ENCODE data around the gene PPP1R13L. TPM values are rescaled to one million over a fixed set of nuclear protein-coding genes. Genes with fewer than 3 reads are reported as not detected.

Gene PPP1R13L
- total RNA-seq, 1 donor from 2014 or later = 12.8 TPM

GRCh38 chr19:45428384-45429231 lies 23.7 kb upstream of the PPP1R13L start:
- intact Hi-C loops (cut with micrococcal nuclease) = loop anchor here (10.0 kb wide), 1 partner anchor 156 kb away; the partner anchor contains the start of gene OPA3
- H3K9me3 Mint-ChIP-seq = no peaks in the 10 kb centered on the region
- peaks cover 20% of the 10 kb centered on the region for H3K4me1 Mint-ChIP-seq (ENCODE audit: low read depth)
- H3K27ac Mint-ChIP-seq = no peak overlapping the region
- H3K36me3 Mint-ChIP-seq (ENCODE audit: low read depth) = peaks cover under 1% of the 10 kb centered on the region
- peak overlapping the region; percentile 75 for H3K4me3 Mint-ChIP-seq (ENCODE audit: low read depth)
- no peak for DNase-seq (ENCODE audit: low spot score)
- H3K27me3 Mint-ChIP-seq (ENCODE audit: low read depth) = peaks cover 11% of the 10 kb centered on the region

GRCh38 chr19:45424191-45425058 lies 19.6 kb upstream of the PPP1R13L start:
- H3K27ac Mint-ChIP-seq = peak overlapping the region; percentile 96
- peak overlapping the region; percentile 93 for H3K4me3 Mint-ChIP-seq (ENCODE audit: low read depth)
- peaks cover 41% of the 10 kb centered on the region for H3K4me1 Mint-ChIP-seq (ENCODE audit: low read depth)
- no peak for DNase-seq (ENCODE audit: low spot score)
- peaks cover 11% of the 10 kb centered on the region for H3K27me3 Mint-ChIP-seq (ENCODE audit: low read depth)
- intact Hi-C loops (cut with micrococcal nuclease) = loop anchor here (1.0 to 10.0 kb wide), 6 partner anchors 18 to 218 kb away; partner anchors contain the start of genes ERCC2, OPA3 and POLR1G
- peaks cover 26% of the 10 kb centered on the region for H3K36me3 Mint-ChIP-seq (ENCODE audit: low read depth)
- no peaks in the 10 kb centered on the region for H3K9me3 Mint-ChIP-seq

- Mint-ChIP-seq H3K27me3 (ENCODE audit: low read depth) (peaks cover 7% of the 10 kb centered on the region), H3K27ac (peak within 1 kb of the TSS; percentile 96), H3K36me3 (ENCODE audit: low read depth) (peaks cover 30% of the 10 kb centered on the region), H3K9me3 (no peaks in the 10 kb centered on the region), H3K4me3 (ENCODE audit: low read depth) (peak within 1 kb of the TSS; percentile 93), H3K4me1 (ENCODE audit: low read depth) (peaks cover 45% of the 10 kb centered on the region)
- peak; percentile 79 for DNase-seq (ENCODE audit: low spot score)
- intact Hi-C loops (cut with micrococcal nuclease) = loop anchor here (1.0 to 10.0 kb wide), 7 partner anchors 17 to 219 kb away; partner anchors contain the start of genes ERCC2, OPA3 and POLR1G
These were observed 18.8 kb upstream of the PPP1R13L start, which contains the start of gene ERCC1 for GRCh38 chr19:45423589-45424190. Gene ERCC1 (minus strand): TSS chr19:45423917. CDS start chr19:45423374, 543 bp downstream.

- no peak for DNase-seq (ENCODE audit: low spot score)
- H3K4me3 Mint-ChIP-seq (ENCODE audit: low read depth) = peak overlapping the region; percentile 93
- H3K27me3 Mint-ChIP-seq (ENCODE audit: low read depth) = peaks cover 3% of the 10 kb centered on the region
- peak overlapping the region; percentile 96 for H3K27ac Mint-ChIP-seq
- H3K36me3 Mint-ChIP-seq (ENCODE audit: low read depth) = peaks cover 35% of the 10 kb centered on the region
- intact Hi-C loops (cut with micrococcal nuclease) = loop anchor here (2.0 to 10.0 kb wide), 4 partner anchors 20 to 219 kb away; partner anchors contain the start of genes ERCC2 and OPA3
- H3K4me1 Mint-ChIP-seq (ENCODE audit: low read depth) = peaks cover 41% of the 10 kb centered on the region
- H3K9me3 Mint-ChIP-seq = no peaks in the 10 kb centered on the region
These were observed 18.2 kb upstream of the PPP1R13L start for GRCh38 chr19:45423033-45423588.

GRCh38 chr19:45421947-45422498 lies 17.2 kb upstream of the PPP1R13L start:
- peak overlapping the region; percentile 69 for H3K27ac Mint-ChIP-seq
- no peak for DNase-seq (ENCODE audit: low spot score)
- H3K36me3 Mint-ChIP-seq (ENCODE audit: low read depth) = peaks cover 42% of the 10 kb centered on the region
- H3K4me1 Mint-ChIP-seq (ENCODE audit: low read depth) = peaks cover 35% of the 10 kb centered on the region
- H3K27me3 Mint-ChIP-seq (ENCODE audit: low read depth) = no peaks in the 10 kb centered on the region
- intact Hi-C loops (cut with micrococcal nuclease) = loop anchor here (2.0 to 10.0 kb wide), 4 partner anchors 21 to 220 kb away; partner anchors contain the start of genes ERCC2 and OPA3
- H3K4me3 Mint-ChIP-seq (ENCODE audit: low read depth) = peak overlapping the region; percentile 50
- no peaks in the 10 kb centered on the region for H3K9me3 Mint-ChIP-seq

- Mint-ChIP-seq H3K4me1 (ENCODE audit: low read depth) (peaks cover 35% of the 10 kb centered on the region), H3K27me3 (ENCODE audit: low read depth) (no peaks in the 10 kb centered on the region), H3K36me3 (ENCODE audit: low read depth) (peaks cover 52% of the 10 kb centered on the region), H3K9me3 (no peaks in the 10 kb centered on the region), H3K4me3 (ENCODE audit: low read depth) (peak overlapping the region; percentile 52), H3K27ac (peak overlapping the region; percentile 63)
- no peak for DNase-seq (ENCODE audit: low spot score)
- intact Hi-C loops (cut with micrococcal nuclease) = loop anchor here (5.0 to 10.0 kb wide), 3 partner anchors 49 to 221 kb away; partner anchors contain the start of genes ERCC2 and OPA3
These were observed 16.0 kb upstream of the PPP1R13L start for GRCh38 chr19:45420871-45421270.

GRCh38 chr19:45420356-45420755 lies 15.5 kb upstream of the PPP1R13L start:
- peaks cover 56% of the 10 kb centered on the region for H3K36me3 Mint-ChIP-seq (ENCODE audit: low read depth)
- peaks cover 32% of the 10 kb centered on the region for H3K4me1 Mint-ChIP-seq (ENCODE audit: low read depth)
- peak overlapping the region; percentile 63 for H3K27ac Mint-ChIP-seq
- intact Hi-C loops (cut with micrococcal nuclease) = loop anchor here (5.0 to 10.0 kb wide), 3 partner anchors 48 to 222 kb away; partner anchors contain the start of genes ERCC2 and OPA3
- H3K4me3 Mint-ChIP-seq (ENCODE audit: low read depth) = peak overlapping the region; percentile 52
- DNase-seq (ENCODE audit: low spot score) = no peak
- H3K27me3 Mint-ChIP-seq (ENCODE audit: low read depth) = no peaks in the 10 kb centered on the region
- no peaks in the 10 kb centered on the region for H3K9me3 Mint-ChIP-seq

- intact Hi-C loops (cut with micrococcal nuclease) = loop anchor here (5.0 to 10.0 kb wide), 3 partner anchors 48 to 222 kb away; partner anchors contain the start of genes ERCC2 and OPA3
- Mint-ChIP-seq H3K4me1 (ENCODE audit: low read depth) (peaks cover 32% of the 10 kb centered on the region), H3K27me3 (ENCODE audit: low read depth) (no peaks in the 10 kb centered on the region), H3K4me3 (ENCODE audit: low read depth) (no peak overlapping the region), H3K36me3 (ENCODE audit: low read depth) (peaks cover 56% of the 10 kb centered on the region), H3K27ac (no peak overlapping the region), H3K9me3 (no peaks in the 10 kb centered on the region)
- no peak for DNase-seq (ENCODE audit: low spot score)
These were observed 15.0 kb upstream of the PPP1R13L start for GRCh38 chr19:45419895-45420294.

- no peaks in the 10 kb centered on the region for H3K9me3 Mint-ChIP-seq
- H3K4me1 Mint-ChIP-seq (ENCODE audit: low read depth) = peaks cover 28% of the 10 kb centered on the region
- peak overlapping the region; percentile 37 for H3K4me3 Mint-ChIP-seq (ENCODE audit: low read depth)
- no peaks in the 10 kb centered on the region for H3K27me3 Mint-ChIP-seq (ENCODE audit: low read depth)
- intact Hi-C loops (cut with micrococcal nuclease) = no loop called here
- DNase-seq (ENCODE audit: low spot score) = no peak
- H3K27ac Mint-ChIP-seq = peak overlapping the region; percentile 5
- peaks cover 61% of the 10 kb centered on the region for H3K36me3 Mint-ChIP-seq (ENCODE audit: low read depth)
These were observed 14.5 kb upstream of the PPP1R13L start for GRCh38 chr19:45419396-45419795.

- Mint-ChIP-seq H3K27ac (peak overlapping the region; percentile 62), H3K4me3 (ENCODE audit: low read depth) (no peak overlapping the region), H3K9me3 (no peaks in the 10 kb centered on the region), H3K27me3 (ENCODE audit: low read depth) (no peaks in the 10 kb centered on the region), H3K36me3 (ENCODE audit: low read depth) (peaks cover 67% of the 10 kb centered on the region), H3K4me1 (ENCODE audit: low read depth) (peaks cover 25% of the 10 kb centered on the region)
- intact Hi-C loops (cut with micrococcal nuclease) = no loop called here
- DNase-seq (ENCODE audit: low spot score) = no peak
These were observed 13.9 kb upstream of the PPP1R13L start for GRCh38 chr19:45418802-45419201.

- no peak for DNase-seq (ENCODE audit: low spot score)
- Mint-ChIP-seq H3K4me3 (ENCODE audit: low read depth) (no peak overlapping the region), H3K27ac (no peak overlapping the region), H3K9me3 (no peaks in the 10 kb centered on the region), H3K27me3 (ENCODE audit: low read depth) (no peaks in the 10 kb centered on the region), H3K4me1 (ENCODE audit: low read depth) (peaks cover 15% of the 10 kb centered on the region), H3K36me3 (ENCODE audit: low read depth) (peaks cover 75% of the 10 kb centered on the region)
- intact Hi-C loops (cut with micrococcal nuclease) = no loop called here
These were observed 12.3 kb upstream of the PPP1R13L start for GRCh38 chr19:45417151-45417550.

Data from activated T-helper 2 cell treated with anti-CD3 and anti-CD28 coated beads, Interferon-gamma antibody, Interleukin-2, Interleukin-4, amounts not matched to agents 10 μg/mL and 5 μg/mL and 100 μg/mL, durations not matched to agents 14 hours and 24 hours and 36 hours (primary cell).